SK-N-SH (cell line): ENCODE data around the gene GALNT16. TPM values are rescaled to one million over a fixed set of nuclear protein-coding genes. Genes with fewer than 3 reads are reported as not detected.

ENCODE experiments used
- CTCF ChIA-PET: fragments of 300-600, 350-600 bp; formaldehyde crosslinking; extraction: SDS; loops from one replicate; lab custom pipeline; 2021; lab: Yijun Ruan, JAX
- POLR2A ChIA-PET: fragments of 350-600 bp; sonication (Branson Sonifier 250); formaldehyde crosslinking; extraction: SDS; loops from one replicate; lab custom pipeline; 2020; ENCODE audit warnings: antibody characterized with exemption, inconsistent platforms; lab: Yijun Ruan, JAX
- DNase-seq: peaks from one replicate; pipeline ENCODE4 v3.0.0; 2012
- H2AFZ ChIP-seq: fragments of 200-600 bp; sonication (generic); 2 replicates; pipeline ENCODE4 v1.8.1; 2016; ENCODE audit warnings: antibody characterized with exemption, mild to moderate bottlenecking, low read depth
- H3F3A ChIP-seq: fragments of 200-600 bp; sonication (generic); replicated peaks from 2 replicates; pipeline ENCODE3; 2016; ENCODE audit warnings: antibody characterized with exemption, mild to moderate bottlenecking; ENCODE audit not compliant: insufficient read depth
- H3K27ac ChIP-seq, 2 experiments: fragments of 200-500 bp in 1 of 2; fragments of 200-600 bp in 1 of 2; sonication (Bioruptor generic) in 1 of 2; sonication (generic), shearing (Covaris generic) in 1 of 2; 2 replicates each; pipeline versions ENCODE4 v1.5.1 to v1.6.1; 2014 to 2016; ENCODE audit warnings: low read depth in 2 of 2, inconsistent platforms in 1 of 2, low read length in 1 of 2, mild to moderate bottlenecking in 1 of 2, mixed read lengths in 1 of 2
- H3K27me3 ChIP-seq: fragments of 200-600 bp; sonication (generic), shearing (Covaris generic); 2 replicates; pipeline ENCODE4 v1.6.1; 2016; ENCODE audit warnings: mixed run types; ENCODE audit not compliant: insufficient read depth
- H3K36me3 ChIP-seq, 2 experiments: fragments of 200-500 bp in 1 of 2; fragments of 200-600 bp in 1 of 2; sonication (Bioruptor generic) in 1 of 2; sonication (generic) in 1 of 2; replicated peaks in 1 of 2; 2 replicates each; pipeline versions ENCODE3 to v1.5.1; 2014 to 2016; ENCODE audit warnings: low read length in 1 of 2, mild to moderate bottlenecking in 1 of 2; ENCODE audit not compliant: insufficient read depth in 2 of 2, control insufficient read depth in 1 of 2
- H3K4me1 ChIP-seq, 2 experiments: fragments of 200-500 bp in 1 of 2; fragments of 200-600 bp in 1 of 2; sonication (Bioruptor generic) in 1 of 2; sonication (generic), shearing (Covaris generic) in 1 of 2; 2 replicates each; pipeline versions ENCODE4 v1.5.1 to v1.6.1; 2014 to 2016; ENCODE audit warnings: low read depth in 1 of 2, low read length in 1 of 2, mixed run types in 1 of 2; ENCODE audit not compliant: insufficient read depth in 2 of 2, control insufficient read depth in 1 of 2
- H3K4me2 ChIP-seq: fragments of 200-600 bp; sonication (generic), shearing (Covaris generic); 2 replicates; pipeline ENCODE4 v1.6.1; 2017; ENCODE audit warnings: mixed run types
- H3K4me3 ChIP-seq, 2 experiments: fragments of 200-500 bp in 1 of 2; fragments of 200-600 bp in 1 of 2; sonication (Bioruptor generic) in 1 of 2; sonication (generic), shearing (Covaris generic) in 1 of 2; 2 replicates each; pipeline versions ENCODE4 v1.5.1 to v1.8.1; 2014 to 2016; ENCODE audit warnings: low read depth in 2 of 2, inconsistent platforms in 1 of 2, low read length in 1 of 2, mild to moderate bottlenecking in 1 of 2, mixed read lengths in 1 of 2, moderate library complexity in 1 of 2
- H3K79me2 ChIP-seq: fragments of 200-600 bp; sonication (generic); 2 replicates; pipeline ENCODE4 v1.8.1; 2017; ENCODE audit warnings: mild to moderate bottlenecking; ENCODE audit not compliant: insufficient read depth
- H3K9ac ChIP-seq: fragments of 200-600 bp; sonication (generic); 2 replicates; pipeline ENCODE4 v1.6.1; 2017; ENCODE audit warnings: mixed run types
- H3K9me2 ChIP-seq: fragments of 200-600 bp; sonication (generic); 2 replicates; pipeline ENCODE4 v1.6.1; 2017; ENCODE audit warnings: mixed run types
- H3K9me3 ChIP-seq: fragments of 200-600 bp; sonication (generic); 2 replicates; pipeline ENCODE4 v1.6.1; 2017; ENCODE audit warnings: mixed run types, mild to moderate bottlenecking, moderate library complexity
- H4K20me1 ChIP-seq: fragments of 200-600 bp; sonication (generic); 2 replicates; pipeline ENCODE4 v1.6.1; 2017; ENCODE audit warnings: mild to moderate bottlenecking, mixed run types; ENCODE audit not compliant: insufficient read depth
- CHD2 ChIP-seq: fragments of 150-350 bp; IDR thresholded peaks from 2 replicates; pipeline ENCODE4 v1.6.1; 2018; ENCODE audit warnings: low read length; ENCODE audit not compliant: partially characterized antibody
- GABPA ChIP-seq: IDR thresholded peaks from 2 replicates; pipeline ENCODE4 v1.4.0; 2012; ENCODE audit warnings: low read depth, mild to moderate bottlenecking
- TAF1 ChIP-seq: IDR thresholded peaks from 2 replicates; pipeline ENCODE4 v1.6.1; 2012; ENCODE audit warnings: low read depth, mild to moderate bottlenecking, low read length, moderate library complexity, borderline replicate concordance
- TEAD4 ChIP-seq: IDR thresholded peaks from 2 replicates; pipeline ENCODE4 v1.4.0; 2012; ENCODE audit warnings: mild to moderate bottlenecking, borderline replicate concordance; ENCODE audit not compliant: insufficient read depth
- WGBS: methylation state at CpG from one replicate; pipeline ENCODE4 v1.1.6; 2017; ENCODE audit warnings: low lambda C conversion rate; 5-methylcytosine and 5-hydroxymethylcytosine counted together
- polyA plus RNA-seq, 3 experiments: library from polyadenylated mRNA; depleted of rRNA; stranded (reverse); fragments of >200 nt; gene quantifications; 2 replicates each; pipeline ENCODE4 v1.2.3, GENCODE V29; 2012
- TF ChIP-seq, protein P1 (sequence below): fragments of 150-350 bp; IDR thresholded peaks from 2 replicates; pipeline ENCODE4 v1.6.1; 2016; ENCODE audit warnings: mild to moderate bottlenecking, low read depth, low read length
- TF ChIP-seq, protein P2 (sequence below): IDR thresholded peaks from 2 replicates; pipeline ENCODE4; 2012
- TF ChIP-seq, protein P3 (sequence below): IDR thresholded peaks from 2 replicates; pipeline ENCODE4 v1.6.1; 2012; ENCODE audit warnings: mild to moderate bottlenecking, low read depth, low read length, moderate library complexity

Gene GALNT16
- polyA plus RNA-seq, 1 of the 3 experiments (the other 2 are of a cell fraction): 17.0 TPM

DNA sequence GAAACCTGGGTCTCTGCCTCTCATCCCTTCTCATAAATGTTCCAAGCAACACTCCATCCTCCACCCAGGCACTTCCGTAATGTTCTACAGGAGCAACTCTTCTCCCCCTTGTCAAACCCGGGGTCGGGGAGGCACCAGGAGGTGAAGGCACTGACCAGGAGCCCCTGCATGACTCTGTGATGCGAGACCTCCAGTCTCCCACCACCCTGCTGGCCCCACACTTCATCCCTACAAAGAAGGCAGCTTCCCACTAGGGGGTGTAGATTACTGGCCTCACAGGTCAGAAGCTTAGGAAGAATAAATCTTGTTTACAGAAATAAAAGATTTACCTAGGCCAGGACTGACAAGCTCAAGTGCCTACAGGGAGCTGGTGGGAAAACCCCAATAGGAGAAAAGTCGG is 90.9 kb downstream of the GALNT16 start:
- Histone ChIP-seq H3F3A (no peaks in the 10 kb centered on the region), H3K4me1 (peaks cover 3 to 4% of the 10 kb centered on the region in 2 experiments; a peak in 2 of 4 replicates), H3K4me3 (no peak overlapping the region), H3K27me3 (no peaks in the 10 kb centered on the region), H4K20me1 (no peaks in the 10 kb centered on the region), H3K9me2 (no peaks in the 10 kb centered on the region), H3K4me2 (no peak overlapping the region), H3K36me3 (peaks cover 0 to 2% of the 10 kb centered on the region in 2 experiments), H3K27ac (no peak overlapping the region), H2AFZ (no peak overlapping the region), H3K9ac (no peak overlapping the region), H3K79me2 (no peaks in the 10 kb centered on the region), H3K9me3 (no peaks in the 10 kb centered on the region)
- ChIA-PET POLR2A (interaction anchor here (1.2 kb wide), 1 partner anchor 14 kb away, joined by 3 read pairs; no protein-coding TSS in a partner anchor), CTCF (interaction anchor here (2.9 kb wide), 1 partner anchor 12 kb away, joined by 13 read pairs; no protein-coding TSS in a partner anchor)
- TF ChIP-seq TEAD4: no peak
- TF ChIP-seq TAF1: no peak
- TF ChIP-seq, protein P1, sequence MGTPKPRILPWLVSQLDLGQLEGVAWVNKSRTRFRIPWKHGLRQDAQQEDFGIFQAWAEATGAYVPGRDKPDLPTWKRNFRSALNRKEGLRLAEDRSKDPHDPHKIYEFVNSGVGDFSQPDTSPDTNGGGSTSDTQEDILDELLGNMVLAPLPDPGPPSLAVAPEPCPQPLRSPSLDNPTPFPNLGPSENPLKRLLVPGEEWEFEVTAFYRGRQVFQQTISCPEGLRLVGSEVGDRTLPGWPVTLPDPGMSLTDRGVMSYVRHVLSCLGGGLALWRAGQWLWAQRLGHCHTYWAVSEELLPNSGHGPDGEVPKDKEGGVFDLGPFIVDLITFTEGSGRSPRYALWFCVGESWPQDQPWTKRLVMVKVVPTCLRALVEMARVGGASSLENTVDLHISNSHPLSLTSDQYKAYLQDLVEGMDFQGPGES: no peak
- TF ChIP-seq, protein P2, sequence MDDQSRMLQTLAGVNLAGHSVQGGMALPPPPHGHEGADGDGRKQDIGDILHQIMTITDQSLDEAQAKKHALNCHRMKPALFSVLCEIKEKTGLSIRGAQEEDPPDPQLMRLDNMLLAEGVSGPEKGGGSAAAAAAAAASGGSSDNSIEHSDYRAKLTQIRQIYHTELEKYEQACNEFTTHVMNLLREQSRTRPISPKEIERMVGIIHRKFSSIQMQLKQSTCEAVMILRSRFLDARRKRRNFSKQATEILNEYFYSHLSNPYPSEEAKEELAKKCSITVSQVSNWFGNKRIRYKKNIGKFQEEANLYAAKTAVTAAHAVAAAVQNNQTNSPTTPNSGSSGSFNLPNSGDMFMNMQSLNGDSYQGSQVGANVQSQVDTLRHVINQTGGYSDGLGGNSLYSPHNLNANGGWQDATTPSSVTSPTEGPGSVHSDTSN: no peak
- TF ChIP-seq CHD2: no peak
- TF ChIP-seq, protein P3, sequence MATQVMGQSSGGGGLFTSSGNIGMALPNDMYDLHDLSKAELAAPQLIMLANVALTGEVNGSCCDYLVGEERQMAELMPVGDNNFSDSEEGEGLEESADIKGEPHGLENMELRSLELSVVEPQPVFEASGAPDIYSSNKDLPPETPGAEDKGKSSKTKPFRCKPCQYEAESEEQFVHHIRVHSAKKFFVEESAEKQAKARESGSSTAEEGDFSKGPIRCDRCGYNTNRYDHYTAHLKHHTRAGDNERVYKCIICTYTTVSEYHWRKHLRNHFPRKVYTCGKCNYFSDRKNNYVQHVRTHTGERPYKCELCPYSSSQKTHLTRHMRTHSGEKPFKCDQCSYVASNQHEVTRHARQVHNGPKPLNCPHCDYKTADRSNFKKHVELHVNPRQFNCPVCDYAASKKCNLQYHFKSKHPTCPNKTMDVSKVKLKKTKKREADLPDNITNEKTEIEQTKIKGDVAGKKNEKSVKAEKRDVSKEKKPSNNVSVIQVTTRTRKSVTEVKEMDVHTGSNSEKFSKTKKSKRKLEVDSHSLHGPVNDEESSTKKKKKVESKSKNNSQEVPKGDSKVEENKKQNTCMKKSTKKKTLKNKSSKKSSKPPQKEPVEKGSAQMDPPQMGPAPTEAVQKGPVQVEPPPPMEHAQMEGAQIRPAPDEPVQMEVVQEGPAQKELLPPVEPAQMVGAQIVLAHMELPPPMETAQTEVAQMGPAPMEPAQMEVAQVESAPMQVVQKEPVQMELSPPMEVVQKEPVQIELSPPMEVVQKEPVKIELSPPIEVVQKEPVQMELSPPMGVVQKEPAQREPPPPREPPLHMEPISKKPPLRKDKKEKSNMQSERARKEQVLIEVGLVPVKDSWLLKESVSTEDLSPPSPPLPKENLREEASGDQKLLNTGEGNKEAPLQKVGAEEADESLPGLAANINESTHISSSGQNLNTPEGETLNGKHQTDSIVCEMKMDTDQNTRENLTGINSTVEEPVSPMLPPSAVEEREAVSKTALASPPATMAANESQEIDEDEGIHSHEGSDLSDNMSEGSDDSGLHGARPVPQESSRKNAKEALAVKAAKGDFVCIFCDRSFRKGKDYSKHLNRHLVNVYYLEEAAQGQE: no peak
- 72% methylated on average over 5 of the region's 5 CpGs for WGBS
- DNase-seq: no peak

DNA sequence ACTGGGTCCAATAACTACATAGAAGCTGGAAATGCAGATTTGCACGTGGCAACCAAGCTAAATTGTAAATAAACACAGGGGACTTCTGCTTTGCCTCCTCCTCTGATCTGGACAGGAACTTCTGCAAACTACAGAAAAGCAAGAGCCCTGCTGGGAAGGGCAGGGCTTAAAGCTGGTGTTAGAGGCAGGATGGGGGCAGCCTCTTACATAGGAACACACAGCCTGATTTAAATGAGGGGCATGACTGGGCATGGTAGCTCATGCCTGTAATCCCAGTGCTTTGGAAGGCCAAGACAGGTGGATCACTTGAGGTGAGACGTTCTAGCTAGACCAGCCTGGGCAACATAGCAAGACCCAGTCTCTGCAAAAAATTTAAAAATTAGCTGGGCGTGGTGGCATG is 91.4 kb downstream of the GALNT16 start:
- DNase-seq: no peak
- CTCF ChIA-PET: interaction anchor here (2.9 kb wide), 1 partner anchor 11 kb away, joined by 13 read pairs; no protein-coding TSS in a partner anchor
- H3K27me3 ChIP-seq: no peaks in the 10 kb centered on the region
- no peak overlapping the region for H3K27ac ChIP-seq
- H3K4me2 ChIP-seq: no peak overlapping the region
- no peak overlapping the region for H2AFZ ChIP-seq
- POLR2A ChIA-PET: interaction anchor here (1.2 kb wide), 1 partner anchor 14 kb away, joined by 3 read pairs; no protein-coding TSS in a partner anchor
- TF ChIP-seq GABPA: no peak
- no peaks in the 10 kb centered on the region for H3K9me3 ChIP-seq
- 59% methylated on average over 3 of the region's 3 CpGs for WGBS
- H3K36me3 ChIP-seq: peaks cover 0 to 2% of the 10 kb centered on the region in 2 experiments
- H4K20me1 ChIP-seq: no peaks in the 10 kb centered on the region
- H3K9me2 ChIP-seq: no peaks in the 10 kb centered on the region
- H3K4me1 ChIP-seq: peaks cover 3 to 4% of the 10 kb centered on the region in 2 experiments; a peak in 2 of 4 replicates
- no peak overlapping the region for H3K9ac ChIP-seq
- H3K79me2 ChIP-seq: no peaks in the 10 kb centered on the region
- no peaks in the 10 kb centered on the region for H3F3A ChIP-seq
- H3K4me3 ChIP-seq: no peak overlapping the region
